ENCODE data around the gene C10orf53.

Gene C10orf53

DNA sequence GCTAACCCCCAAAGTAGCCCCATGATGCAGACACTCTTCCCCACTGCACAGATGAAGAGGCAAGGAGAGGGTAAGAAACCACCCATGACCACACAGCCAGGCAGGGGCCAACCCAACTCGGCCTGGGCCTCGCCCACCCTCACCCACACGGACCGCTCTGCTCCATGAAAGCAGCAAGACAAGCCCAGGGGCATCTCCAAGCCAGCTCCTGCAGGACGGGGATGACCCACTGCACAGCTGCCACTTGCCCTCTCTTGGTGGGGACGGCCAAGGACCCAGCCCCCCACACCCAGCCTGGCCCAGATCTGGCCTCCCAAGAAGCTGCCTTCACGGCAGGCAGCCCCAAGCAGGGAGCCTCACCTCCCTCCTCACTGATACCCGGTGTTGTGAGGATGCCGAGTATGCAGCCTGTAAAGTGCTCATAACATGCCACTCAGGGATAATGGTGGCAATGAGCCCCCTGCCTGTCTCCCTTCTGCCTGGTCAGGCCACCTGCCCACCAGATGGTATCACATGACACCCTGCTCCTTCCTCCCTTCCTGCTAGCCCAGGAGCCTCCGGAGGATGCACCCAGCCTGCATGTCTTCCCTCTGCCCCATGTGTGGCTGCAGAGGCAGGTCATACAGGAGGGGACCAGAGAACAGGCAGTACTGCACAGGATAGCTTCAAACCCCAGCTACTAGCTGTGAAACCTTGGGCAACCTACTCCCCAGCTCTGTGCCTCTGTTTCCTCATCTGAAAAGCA is 59.3 kb downstream of the C10orf53 start:
- no peak for DNase-seq

DNA sequence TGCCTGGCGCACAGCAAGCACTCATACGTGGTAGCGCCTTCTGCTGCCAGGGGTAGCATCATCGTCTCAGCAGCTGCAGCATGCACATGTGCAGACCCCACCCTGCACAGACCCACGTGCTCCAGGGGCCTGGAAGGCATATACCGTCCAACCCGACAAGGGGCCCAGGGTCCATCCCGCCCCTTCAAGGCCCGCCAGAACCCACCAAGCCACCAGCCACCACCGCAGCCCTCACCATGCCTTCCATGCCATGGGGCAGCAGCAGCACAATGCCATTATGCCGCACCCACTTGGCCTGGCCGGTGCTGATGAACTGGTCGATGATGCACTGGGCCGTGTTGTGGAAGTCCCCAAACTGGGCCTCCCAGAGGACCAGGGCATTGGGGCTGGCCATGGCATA is 60.0 kb downstream of the C10orf53 start:
- DNase-seq: no peak

DNA sequence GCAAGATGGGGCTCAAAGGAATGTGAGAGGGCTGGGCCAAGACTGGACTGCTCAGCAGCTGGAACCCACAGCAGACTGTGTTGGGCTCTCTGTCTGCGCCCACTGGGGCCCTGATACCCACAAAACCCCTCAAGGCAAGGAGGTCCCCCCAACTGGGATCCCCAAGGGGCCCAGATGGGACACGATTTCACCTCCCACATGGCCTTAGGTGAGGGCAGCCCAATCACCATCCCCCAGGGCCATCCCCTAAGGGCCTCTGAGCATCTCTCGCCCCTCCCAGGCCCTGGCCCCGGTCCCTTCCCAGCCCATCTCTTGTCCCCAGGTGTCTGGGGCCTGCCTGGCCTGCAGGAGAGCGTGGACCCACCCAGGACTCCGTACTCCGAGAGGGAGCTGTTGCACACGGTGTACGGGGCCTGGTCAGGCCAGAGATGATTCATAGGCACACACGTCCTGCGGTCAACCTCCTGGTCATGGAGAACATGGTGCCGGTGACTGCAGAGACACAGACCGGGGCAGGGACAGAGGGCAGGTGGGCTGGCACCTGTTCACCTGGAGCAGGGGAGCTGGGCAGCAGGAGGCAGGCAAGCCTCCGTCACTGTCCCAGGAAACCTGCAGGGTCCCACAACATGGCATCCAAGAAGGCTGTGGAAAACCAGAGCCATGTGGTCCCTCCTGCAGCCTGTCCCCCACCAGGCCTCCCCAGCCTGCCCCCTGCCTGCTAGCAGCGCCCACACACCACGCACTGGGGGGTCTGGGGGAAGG is 61.1 kb downstream of the C10orf53 start:
- DNase-seq: no peak

DNA sequence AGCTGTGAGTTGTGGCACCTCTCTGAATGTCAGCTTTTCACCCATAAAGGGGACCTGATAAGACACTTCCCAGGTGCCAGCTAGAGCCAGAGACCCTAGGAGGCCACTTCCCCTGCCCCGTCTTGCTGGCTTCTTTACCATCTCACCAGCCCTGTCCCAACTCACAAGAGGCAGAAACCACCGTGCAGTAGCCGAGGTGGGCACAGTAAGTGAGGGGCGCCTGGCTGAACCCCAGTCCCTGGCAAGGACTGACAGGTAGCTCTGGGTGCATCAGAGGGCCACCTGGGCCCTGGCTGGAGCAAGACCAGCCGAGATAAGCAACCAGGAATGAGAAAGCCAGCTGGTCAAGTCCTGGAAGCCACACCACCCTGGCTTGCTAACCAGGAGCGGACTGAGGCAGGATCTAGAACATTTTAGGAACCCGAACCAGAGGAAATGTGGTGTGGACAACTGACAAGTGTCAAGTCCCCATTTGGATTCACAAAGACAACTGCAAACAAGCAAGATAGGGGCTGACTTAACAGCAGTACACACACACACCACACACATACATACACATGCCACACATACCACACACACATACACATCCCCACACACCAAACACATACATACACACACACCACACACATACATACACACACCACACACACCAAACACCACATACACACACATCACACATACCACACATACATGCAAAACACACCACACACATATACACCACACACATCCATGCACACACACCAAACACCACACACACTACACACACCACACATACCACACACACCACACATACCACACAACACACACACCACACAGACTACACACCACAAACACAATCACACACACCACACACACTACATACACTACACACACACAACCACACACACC is 61.9 kb downstream of the C10orf53 start:
- no peak for DNase-seq

DNA sequence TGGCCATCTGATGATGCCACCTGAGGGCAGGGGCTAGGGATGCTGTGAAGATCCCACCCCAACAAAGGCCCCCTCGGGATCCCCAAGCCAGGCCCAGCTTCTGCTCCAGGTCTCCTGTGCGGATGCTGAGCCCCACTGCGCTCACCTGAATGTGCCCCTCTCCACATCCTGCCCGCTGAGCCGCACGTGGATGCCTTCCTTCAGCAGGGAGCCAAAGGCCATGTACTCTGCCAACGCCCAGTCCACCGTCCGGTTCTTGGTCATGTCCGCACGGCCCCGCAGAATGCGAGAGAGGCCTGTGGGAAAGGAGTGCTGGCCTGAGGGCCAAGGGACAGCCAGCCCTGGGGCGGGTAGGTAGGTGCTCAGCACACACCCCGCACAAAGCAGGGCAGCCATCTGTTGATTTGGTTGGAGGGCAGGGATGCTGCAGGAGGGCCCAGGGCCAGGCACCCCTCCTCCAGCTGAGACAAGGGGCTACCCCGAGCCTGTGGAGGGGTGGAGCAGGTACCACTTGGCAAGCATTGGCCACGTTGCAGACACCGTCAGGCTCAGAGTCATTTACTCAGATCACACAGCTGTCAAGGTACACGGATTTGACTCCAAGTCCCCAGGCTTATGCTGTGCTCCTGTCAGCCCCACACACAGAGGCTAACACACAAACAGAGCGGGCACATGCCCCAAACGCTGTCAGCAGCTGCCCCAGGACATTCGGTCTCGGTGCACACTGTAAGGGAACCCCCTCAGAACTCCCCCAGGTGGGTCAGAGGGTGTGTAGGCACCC is 63.4 kb downstream of the C10orf53 start:
- DNase-seq: no peak

DNA sequence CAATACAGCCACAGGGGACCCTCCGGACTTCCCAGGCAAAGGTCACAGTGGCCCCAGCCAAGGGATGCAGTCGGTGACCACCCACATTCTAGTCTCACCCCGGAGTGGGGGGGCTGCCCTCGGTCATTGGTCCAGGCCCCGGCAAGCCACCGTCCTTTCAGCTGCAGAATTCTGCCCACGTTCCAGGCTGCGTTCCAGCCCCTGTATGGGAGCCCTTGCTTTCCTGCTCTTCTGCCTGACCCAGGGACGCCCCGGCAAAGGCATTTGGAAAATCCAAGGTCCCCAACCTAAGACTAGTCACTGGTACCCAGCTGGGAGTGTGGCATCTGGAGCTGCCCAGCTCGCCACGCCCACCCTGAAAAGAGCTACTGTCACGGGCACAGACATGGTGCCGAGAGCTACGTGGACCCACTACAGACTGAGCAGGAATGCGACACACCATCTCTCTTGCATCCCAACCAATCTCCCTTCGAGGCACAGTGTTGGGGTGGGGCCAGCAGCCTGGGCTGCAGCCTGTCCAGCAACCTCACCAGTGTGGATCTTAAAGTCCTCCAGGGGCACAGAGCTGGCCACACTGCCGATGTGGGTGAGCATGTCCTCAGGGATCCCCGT is 64.1 kb downstream of the C10orf53 start:
- DNase-seq: no peak

DNA sequence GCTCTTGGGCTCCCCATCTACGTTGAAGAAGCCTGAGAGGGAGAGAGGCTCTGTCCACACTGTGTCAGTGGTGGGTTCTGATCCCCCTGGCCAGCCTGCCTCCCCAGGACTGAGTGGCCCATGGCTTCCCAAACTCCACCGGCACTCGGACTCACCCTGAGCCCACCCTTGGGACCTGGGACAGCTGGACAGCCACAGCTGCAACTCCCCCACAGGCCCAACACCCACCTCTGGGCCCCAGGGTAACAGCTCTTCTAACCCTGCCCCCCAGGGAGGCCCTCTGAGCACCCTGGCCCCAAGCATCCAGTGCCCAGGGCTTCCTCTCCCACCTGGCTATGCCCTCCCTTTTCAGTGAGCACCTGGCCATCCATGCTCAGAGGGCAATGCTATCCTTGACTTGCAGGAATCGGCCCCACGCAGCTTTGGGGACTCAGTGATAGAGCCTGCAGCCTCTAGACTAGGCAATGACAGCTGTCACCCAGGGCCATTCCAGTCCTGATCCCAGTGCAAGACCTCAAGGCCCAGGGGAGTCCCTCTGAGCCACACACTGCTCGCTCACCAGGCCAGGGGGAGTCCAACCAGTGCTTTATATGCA is 64.7 kb downstream of the C10orf53 start:
- no peak for DNase-seq

DNA sequence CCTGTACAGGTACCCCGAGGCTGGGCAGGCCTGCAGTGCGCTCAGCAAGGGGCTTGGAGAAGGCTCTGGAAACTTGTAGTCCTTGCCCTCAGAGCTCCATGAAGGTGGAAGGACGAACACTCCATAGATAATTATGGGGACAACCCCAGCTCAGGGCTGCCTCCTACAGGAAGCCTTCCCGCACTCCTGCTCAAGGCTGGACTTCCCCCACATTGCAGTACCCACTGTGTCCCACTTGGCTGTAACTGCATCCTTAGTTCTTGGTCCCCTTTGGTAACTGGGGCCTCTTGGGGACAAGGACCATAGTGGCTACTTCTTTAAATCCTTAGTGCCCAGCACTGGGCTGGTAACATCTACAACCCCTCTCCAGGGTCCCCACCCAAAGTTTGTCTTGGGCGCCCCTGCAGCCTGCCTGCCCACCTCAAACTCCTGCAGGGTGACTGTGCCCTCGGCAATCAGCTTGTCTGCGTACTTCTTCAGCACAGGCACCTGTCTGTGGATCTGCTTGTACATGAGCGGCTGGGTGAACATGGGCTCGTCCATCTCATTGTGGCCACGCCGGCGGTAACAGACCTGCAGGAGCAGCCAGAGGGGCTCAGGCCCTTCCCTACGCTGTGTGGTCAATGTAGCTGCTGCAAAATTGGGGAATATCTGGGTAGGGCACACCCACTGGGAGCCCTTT is 65.6 kb downstream of the C10orf53 start:
- no peak for DNase-seq

DNA sequence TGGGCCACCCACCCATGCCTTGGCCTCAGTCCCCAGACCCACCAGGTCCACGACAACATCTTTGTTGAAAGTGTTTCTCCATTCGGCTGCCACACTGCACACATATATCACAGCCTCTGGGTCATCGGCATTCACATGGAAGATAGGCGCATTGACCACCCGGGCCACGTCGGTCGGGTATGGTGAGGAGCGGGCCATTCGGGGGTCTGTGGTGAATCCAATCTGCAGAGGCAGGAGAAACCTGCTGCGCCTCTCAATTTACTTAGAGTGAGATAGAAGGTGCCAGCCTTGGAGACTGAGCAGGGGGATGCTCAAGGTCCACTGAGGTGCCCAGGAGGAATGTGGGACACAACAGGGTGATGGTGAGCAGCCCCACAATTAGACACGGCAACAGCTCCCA is 66.3 kb downstream of the C10orf53 start:
- no peak for DNase-seq

DNA sequence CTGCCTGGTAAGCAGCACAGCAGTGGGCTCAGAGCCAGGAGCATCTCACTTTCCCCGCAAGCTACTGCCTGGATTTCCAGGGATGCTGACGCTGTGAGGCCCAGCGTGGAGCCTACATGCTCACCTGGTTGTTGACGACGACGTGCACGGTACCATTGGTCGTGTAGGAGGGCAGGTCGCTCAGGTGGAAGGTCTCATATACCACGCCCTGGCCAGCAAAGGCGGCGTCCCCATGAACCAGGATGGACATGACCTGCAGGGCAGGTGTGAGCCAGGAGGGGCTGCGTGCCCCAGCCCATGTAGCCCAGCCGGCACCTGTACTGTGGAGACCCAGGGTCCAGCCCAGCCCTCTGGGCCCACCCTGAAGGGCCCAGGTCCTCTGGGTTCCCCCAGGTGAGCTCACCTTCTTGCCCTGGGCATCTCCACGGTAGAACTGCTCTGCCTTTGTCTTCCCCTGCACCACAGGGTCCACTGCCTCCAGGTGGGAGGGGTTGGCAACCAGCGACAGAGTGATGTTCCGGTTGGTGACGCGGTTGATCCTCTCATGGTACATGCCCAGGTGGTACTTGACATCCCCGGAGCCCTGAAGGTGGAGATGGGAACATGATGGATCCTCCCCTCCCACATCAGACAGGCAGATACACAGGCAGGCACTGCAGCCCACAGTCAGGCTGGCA is 67.3 kb downstream of the C10orf53 start:
- no peak for DNase-seq
